ENCODE measurements around the gene TES. TPM values are rescaled to one million over a fixed set of nuclear protein-coding genes. Genes with fewer than 3 reads are reported as not detected.

Gene TES
- polyA plus RNA-seq, 1 donor (not counting 4 experiments of a cell fraction or from before 2014, with no cell fraction given): 187 TPM

DNA sequence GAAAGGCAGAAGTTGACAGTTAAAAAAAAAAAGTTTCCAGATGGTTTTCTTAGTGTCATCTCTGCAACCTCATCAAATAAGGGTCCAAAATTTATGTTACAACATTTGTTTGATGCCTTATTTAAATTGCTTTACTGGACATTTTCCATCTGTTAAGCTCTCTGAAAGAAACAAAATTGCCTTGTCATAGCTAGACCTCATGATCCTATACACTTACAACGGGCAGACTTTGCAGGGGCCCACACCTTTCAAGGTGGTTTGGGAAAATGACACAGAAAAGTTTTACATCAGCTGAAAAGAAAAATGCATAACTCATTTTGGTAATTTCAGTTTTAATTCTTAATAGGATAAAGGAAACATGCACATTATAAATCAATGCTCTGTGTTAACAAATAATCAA is 1.4 kb upstream of the TES start:
- Histone ChIP-seq H2AFZ (ENCODE audit: control insufficient read depth, low read length) (no peak overlapping the region), H3K4me3 (ENCODE audit: control insufficient read depth in 2 of 3, extremely low read depth in 1 of 3, insufficient read depth in 2 of 3, low read depth in 1 of 3, low read length in 3 of 3) (no peak overlapping the region), H4K20me1 (ENCODE audit: control insufficient read depth, extremely low read depth, insufficient read depth, low read length) (no peaks in the 10 kb centered on the region), H3K9me1 (ENCODE audit: control insufficient read depth, extremely low read depth, insufficient read depth, low read length) (no peaks in the 10 kb centered on the region), H3K4me2 (ENCODE audit: control insufficient read depth, extremely low read depth, insufficient read depth, low read depth, low read length) (no peak overlapping the region), H3K36me3 (ENCODE audit: control insufficient read depth in 2 of 2, extremely low read depth in 1 of 2, insufficient read depth in 2 of 2, low read length in 2 of 2) (no peaks in the 10 kb centered on the region), H3K9ac (ENCODE audit: control insufficient read depth, extremely low read depth, insufficient read depth, low read length) (no peak overlapping the region), H3K9me3 (ENCODE audit: control insufficient read depth, low read depth, low read length) (no peaks in the 10 kb centered on the region), H3K4me1 (ENCODE audit: control insufficient read depth, extremely low read depth, insufficient read depth, low read length) (peaks cover 11% of the 10 kb centered on the region), H3K79me2 (ENCODE audit: control insufficient read depth, insufficient read depth, low read length) (peaks cover 31% of the 10 kb centered on the region), H3K27me3 (ENCODE audit: control insufficient read depth, extremely low read depth, insufficient read depth, low read length) (no peaks in the 10 kb centered on the region), H3K27ac (ENCODE audit: control insufficient read depth, insufficient read depth, low read length) (no peak overlapping the region)
- TF ChIP-seq, protein P1, sequence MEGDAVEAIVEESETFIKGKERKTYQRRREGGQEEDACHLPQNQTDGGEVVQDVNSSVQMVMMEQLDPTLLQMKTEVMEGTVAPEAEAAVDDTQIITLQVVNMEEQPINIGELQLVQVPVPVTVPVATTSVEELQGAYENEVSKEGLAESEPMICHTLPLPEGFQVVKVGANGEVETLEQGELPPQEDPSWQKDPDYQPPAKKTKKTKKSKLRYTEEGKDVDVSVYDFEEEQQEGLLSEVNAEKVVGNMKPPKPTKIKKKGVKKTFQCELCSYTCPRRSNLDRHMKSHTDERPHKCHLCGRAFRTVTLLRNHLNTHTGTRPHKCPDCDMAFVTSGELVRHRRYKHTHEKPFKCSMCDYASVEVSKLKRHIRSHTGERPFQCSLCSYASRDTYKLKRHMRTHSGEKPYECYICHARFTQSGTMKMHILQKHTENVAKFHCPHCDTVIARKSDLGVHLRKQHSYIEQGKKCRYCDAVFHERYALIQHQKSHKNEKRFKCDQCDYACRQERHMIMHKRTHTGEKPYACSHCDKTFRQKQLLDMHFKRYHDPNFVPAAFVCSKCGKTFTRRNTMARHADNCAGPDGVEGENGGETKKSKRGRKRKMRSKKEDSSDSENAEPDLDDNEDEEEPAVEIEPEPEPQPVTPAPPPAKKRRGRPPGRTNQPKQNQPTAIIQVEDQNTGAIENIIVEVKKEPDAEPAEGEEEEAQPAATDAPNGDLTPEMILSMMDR (optimal IDR thresholded peaks at IDR 0.05 in 1 of 3, IDR thresholded peaks at IDR 0.05 in 1 of 3, conservative IDR thresholded peaks at IDR 0.05 in 1 of 3; ENCODE audit: extremely low read depth in 1 of 3, insufficient read depth in 2 of 3, low read length in 3 of 3): no peak
- TF ChIP-seq EZH2 (IDR thresholded peaks at IDR 0.05; ENCODE audit: low read length): no peak
- dilution Hi-C loops (cut with MboI; ENCODE audit: extremely low pct_ligation_motif_present, low sequenced_read_pairs): no loop called here
- DNase-seq (ENCODE audit: low read depth, low spot score): no peak
- no peak for FAIRE-seq

DNA sequence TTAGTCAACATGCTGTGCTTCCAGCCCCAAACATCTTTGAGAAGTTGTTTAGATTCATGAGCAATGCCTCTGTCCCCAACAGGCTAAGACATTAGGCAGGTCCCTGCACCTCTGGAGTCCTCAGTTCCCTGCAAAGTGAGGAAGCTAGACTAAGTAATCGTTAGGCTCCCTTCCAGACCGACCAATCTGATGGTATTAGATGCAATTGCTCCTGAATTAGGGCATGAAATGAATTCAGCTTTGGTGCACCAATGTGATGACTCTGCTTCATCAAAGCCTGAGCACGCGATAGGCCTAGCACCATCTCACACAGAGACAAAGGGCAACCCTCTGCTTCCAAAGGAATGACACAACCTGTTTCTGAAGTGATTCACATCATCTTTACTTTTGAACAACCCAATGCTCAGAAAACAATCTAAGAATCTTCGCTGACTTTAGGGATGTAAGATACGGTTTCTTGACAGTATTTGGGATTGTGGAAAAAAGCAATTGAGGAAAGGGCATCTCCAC is 723 bp upstream of the TES start:
- Histone ChIP-seq H3K4me3 (ENCODE audit: control insufficient read depth in 2 of 3, extremely low read depth in 1 of 3, insufficient read depth in 2 of 3, low read depth in 1 of 3, low read length in 3 of 3) (peak overlapping the region in 1 of 3 experiments; percentile 95), H3K27ac (ENCODE audit: control insufficient read depth, insufficient read depth, low read length) (no peak overlapping the region), H3K36me3 (ENCODE audit: control insufficient read depth in 2 of 2, extremely low read depth in 1 of 2, insufficient read depth in 2 of 2, low read length in 2 of 2) (no peaks in the 10 kb centered on the region), H3K4me2 (ENCODE audit: control insufficient read depth, extremely low read depth, insufficient read depth, low read depth, low read length) (peak overlapping the region; percentile 81), H3K9me3 (ENCODE audit: control insufficient read depth, low read depth, low read length) (no peaks in the 10 kb centered on the region), H2AFZ (ENCODE audit: control insufficient read depth, low read length) (peak overlapping the region; percentile 72), H3K27me3 (ENCODE audit: control insufficient read depth, extremely low read depth, insufficient read depth, low read length) (no peaks in the 10 kb centered on the region), H3K9ac (ENCODE audit: control insufficient read depth, extremely low read depth, insufficient read depth, low read length) (no peak overlapping the region), H3K4me1 (ENCODE audit: control insufficient read depth, extremely low read depth, insufficient read depth, low read length) (peaks cover 16% of the 10 kb centered on the region), H3K9me1 (ENCODE audit: control insufficient read depth, extremely low read depth, insufficient read depth, low read length) (no peaks in the 10 kb centered on the region), H3K79me2 (ENCODE audit: control insufficient read depth, insufficient read depth, low read length) (peaks cover 38% of the 10 kb centered on the region), H4K20me1 (ENCODE audit: control insufficient read depth, extremely low read depth, insufficient read depth, low read length) (no peaks in the 10 kb centered on the region)
- DNase-seq (ENCODE audit: low read depth, low spot score): no peak
- TF ChIP-seq, protein P1 (optimal IDR thresholded peaks at IDR 0.05 in 1 of 3, IDR thresholded peaks at IDR 0.05 in 1 of 3, conservative IDR thresholded peaks at IDR 0.05 in 1 of 3; ENCODE audit: extremely low read depth in 1 of 3, insufficient read depth in 2 of 3, low read length in 3 of 3): no peak
- no peak for TF ChIP-seq EZH2 (IDR thresholded peaks at IDR 0.05; ENCODE audit: low read length)
- peak; percentile 29 for FAIRE-seq
- dilution Hi-C loops (cut with MboI; ENCODE audit: extremely low pct_ligation_motif_present, low sequenced_read_pairs): no loop called here
